ENCODE measurements around the gene RBMS1. TPM values are rescaled to one million over a fixed set of nuclear protein-coding genes. Genes with fewer than 3 reads are reported as not detected.
A peak's percentile ranks its signal among the peaks of the same experiment; 100 is the strongest.
"Not testable (repeated sequence)": the region's sequence is repeated elsewhere in the genome, so short reads cannot be mapped to it uniquely, and the experiment has no call there.

Gene RBMS1
- total RNA-seq, 1 donor from 2014 or later, result 102 TPM

DNA sequence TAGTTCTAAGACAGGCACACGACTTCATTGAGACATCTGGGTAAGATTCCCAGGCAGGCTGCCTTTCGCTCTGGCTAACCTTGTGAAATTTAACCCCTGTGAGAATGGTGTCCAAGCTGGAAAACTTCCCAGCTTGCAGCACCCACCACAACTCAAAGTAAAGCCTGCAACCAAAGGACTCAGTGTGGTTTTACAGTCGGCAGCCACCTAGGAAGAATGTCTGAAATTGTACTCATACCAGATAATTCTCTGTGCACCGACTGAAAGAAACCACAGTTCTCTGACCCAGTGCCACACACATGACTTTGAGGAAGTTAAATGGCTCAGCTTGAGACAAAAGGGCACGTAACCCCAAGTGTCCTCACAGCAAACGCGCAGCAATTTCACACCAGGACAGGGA lies 125.7 kb downstream of the RBMS1 start:
- ATAC-seq (peak; percentile 84), DNase-seq (no peak)
- Histone ChIP-seq H3K4me3 (no peak overlapping the region), H3K36me3 (peaks cover 20% of the 10 kb centered on the region), H3K4me1 (peaks cover 90% of the 10 kb centered on the region), H3K9me3 (no peaks in the 10 kb centered on the region), H3K27me3 (no peaks in the 10 kb centered on the region), H3K27ac (peak overlapping the region; percentile 15)
- TF ChIP-seq, protein P1, sequence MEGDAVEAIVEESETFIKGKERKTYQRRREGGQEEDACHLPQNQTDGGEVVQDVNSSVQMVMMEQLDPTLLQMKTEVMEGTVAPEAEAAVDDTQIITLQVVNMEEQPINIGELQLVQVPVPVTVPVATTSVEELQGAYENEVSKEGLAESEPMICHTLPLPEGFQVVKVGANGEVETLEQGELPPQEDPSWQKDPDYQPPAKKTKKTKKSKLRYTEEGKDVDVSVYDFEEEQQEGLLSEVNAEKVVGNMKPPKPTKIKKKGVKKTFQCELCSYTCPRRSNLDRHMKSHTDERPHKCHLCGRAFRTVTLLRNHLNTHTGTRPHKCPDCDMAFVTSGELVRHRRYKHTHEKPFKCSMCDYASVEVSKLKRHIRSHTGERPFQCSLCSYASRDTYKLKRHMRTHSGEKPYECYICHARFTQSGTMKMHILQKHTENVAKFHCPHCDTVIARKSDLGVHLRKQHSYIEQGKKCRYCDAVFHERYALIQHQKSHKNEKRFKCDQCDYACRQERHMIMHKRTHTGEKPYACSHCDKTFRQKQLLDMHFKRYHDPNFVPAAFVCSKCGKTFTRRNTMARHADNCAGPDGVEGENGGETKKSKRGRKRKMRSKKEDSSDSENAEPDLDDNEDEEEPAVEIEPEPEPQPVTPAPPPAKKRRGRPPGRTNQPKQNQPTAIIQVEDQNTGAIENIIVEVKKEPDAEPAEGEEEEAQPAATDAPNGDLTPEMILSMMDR (IDR thresholded peaks at IDR 0.05), result no peak
- intact Hi-C loops (cut with DNase I), result no loop called here

DNA sequence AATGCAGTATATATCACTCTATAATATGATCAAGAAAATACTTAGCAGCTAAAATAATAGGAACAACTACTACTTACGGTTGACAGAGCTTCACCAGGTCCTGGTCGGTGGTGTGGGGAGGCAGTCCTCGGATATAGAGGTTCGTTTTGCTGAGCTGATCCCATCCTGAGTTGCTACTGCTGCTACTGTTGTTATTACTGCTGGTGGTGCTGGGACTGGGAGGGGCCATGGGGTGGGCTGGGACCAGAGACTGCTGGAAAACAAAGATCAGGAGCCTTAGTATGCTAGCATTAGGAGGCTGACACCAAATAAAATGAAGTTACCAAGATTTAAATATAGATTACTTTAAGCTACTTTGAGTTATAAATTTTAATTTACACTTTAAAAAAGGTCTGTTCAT lies 126.5 kb downstream of the RBMS1 start:
- H3K4me3 ChIP-seq; H3K9me3 ChIP-seq; ATAC-seq; DNase-seq; H3K27me3 ChIP-seq; intact Hi-C loops (cut with DNase I): not testable (repeated sequence)
- H3K4me1 ChIP-seq, result peaks cover 89% of the 10 kb centered on the region
- peak overlapping the region; percentile 15 for H3K27ac ChIP-seq
- H3K36me3 ChIP-seq, result peaks cover 20% of the 10 kb centered on the region

DNA sequence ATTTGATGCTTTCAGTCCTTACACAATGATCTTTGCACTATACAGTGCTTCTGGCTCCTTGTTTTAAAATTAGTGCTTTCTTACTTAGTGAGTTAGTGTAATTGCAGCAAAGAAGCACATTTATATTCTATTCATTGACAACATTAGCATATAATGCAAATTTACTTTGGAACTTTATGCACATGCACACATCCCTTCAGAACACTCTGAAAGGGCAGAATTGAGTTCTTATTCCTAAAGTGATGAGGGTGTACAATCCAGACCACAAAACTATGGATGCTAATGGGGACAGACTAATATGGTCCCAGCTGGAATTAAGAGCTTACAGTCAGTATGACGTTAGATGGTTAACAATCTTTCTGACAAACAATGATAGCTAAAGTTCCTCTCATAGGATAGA lies 127.1 kb downstream of the RBMS1 start:
- peaks cover 20% of the 10 kb centered on the region for H3K36me3 ChIP-seq
- DNase-seq, result no peak
- TF ChIP-seq, protein P1 (IDR thresholded peaks at IDR 0.05), result no peak
- no peaks in the 10 kb centered on the region for H3K27me3 ChIP-seq
- no peaks in the 10 kb centered on the region for H3K9me3 ChIP-seq
- H3K4me3 ChIP-seq, result no peak overlapping the region
- ATAC-seq, result no peak
- H3K4me1 ChIP-seq, result peaks cover 82% of the 10 kb centered on the region
- no peak overlapping the region for H3K27ac ChIP-seq
- intact Hi-C loops (cut with DNase I), result no loop called here

DNA sequence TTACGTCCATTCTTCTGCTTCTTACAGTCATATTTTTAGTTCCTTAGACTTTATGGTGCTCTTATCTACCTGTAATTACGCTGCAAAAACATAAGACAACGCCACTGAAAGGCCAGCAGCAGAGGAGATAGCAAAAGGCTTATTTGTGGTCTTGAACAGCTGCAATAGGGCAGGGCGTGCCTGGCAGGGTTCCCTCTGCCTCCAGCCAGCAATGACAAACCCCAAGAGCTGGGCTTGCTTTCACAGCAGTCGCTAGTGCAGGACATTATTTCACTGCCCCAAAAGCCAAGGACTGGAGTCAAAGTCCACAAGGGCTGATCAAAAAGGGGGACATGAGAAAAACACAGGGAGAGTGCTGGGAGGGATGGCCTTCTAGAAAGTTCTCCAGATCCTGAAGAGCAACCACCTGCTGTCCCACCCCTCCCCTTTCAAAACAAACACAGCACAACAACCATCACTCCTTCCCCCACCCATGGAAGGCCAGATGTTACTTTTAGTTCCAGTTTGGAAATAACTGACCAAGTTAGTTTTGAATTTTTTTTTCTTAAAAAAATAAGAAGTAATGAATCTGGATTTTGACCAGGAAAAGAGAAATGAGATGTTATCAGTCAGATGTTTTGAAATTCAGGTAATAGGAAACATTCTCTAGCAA lies 127.8 kb downstream of the RBMS1 start:
- ATAC-seq, result no peak
- Histone ChIP-seq H3K4me1 (peaks cover 76% of the 10 kb centered on the region), H3K27ac (no peak overlapping the region), H3K9me3 (no peaks in the 10 kb centered on the region), H3K36me3 (peaks cover 20% of the 10 kb centered on the region), H3K4me3 (no peak overlapping the region), H3K27me3 (no peaks in the 10 kb centered on the region)
- intact Hi-C loops (cut with DNase I), result no loop called here
- no peak for DNase-seq
- TF ChIP-seq, protein P1 (IDR thresholded peaks at IDR 0.05), result no peak

DNA sequence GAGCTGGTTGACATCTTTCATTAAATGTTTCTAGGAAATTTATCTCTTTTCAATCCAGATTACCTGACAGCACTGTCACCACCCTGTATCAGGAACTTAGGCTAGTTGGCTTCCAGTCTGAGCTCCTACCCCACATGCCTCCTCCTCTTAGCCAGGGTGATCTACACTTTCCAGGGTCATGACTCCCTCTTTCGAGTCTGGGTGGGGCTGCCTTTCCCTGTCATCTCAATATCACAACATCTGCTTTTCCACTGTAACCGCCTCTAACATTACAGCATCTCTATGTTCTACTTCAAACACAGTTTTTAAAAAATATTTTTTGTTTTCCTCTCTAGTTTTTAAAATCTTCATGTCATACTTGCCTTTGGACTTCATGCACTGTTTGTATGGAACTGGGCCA lies 129.2 kb downstream of the RBMS1 start:
- H3K4me1 ChIP-seq, result peaks cover 70% of the 10 kb centered on the region
- no peaks in the 10 kb centered on the region for H3K27me3 ChIP-seq
- H3K27ac ChIP-seq, result no peak overlapping the region
- ATAC-seq (peak; percentile 56), DNase-seq (no peak)
- TF ChIP-seq, protein P1 (IDR thresholded peaks at IDR 0.05), result no peak
- intact Hi-C loops (cut with DNase I), result no loop called here
- H3K9me3 ChIP-seq, result no peaks in the 10 kb centered on the region
- peaks cover 20% of the 10 kb centered on the region for H3K36me3 ChIP-seq
- no peak overlapping the region for H3K4me3 ChIP-seq

DNA sequence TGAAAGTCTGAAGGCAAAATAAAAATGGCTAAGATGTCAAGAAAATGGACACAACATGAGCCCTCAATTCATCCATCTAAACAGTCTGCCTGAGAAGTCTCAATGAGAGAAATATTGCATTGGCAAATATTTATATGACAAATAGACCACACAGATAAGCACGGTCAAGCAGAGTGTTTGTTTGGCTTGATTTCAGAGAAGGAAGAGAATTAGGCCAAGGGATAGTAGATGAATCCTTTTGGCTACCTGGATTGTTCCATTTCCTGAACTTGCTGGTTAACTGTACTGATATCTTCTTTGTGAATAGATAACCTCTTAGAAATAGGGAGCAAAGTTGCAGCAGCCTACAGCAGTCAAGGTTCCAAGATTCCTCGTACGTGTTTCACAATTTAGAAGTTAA lies 129.6 kb downstream of the RBMS1 start:
- Histone ChIP-seq H3K27me3 (no peaks in the 10 kb centered on the region), H3K27ac (no peak overlapping the region), H3K9me3 (no peaks in the 10 kb centered on the region), H3K36me3 (peaks cover 20% of the 10 kb centered on the region), H3K4me3 (no peak overlapping the region), H3K4me1 (peaks cover 66% of the 10 kb centered on the region)
- no peak for ATAC-seq
- intact Hi-C loops (cut with DNase I), result no loop called here
- DNase-seq, result no peak
- TF ChIP-seq, protein P1 (IDR thresholded peaks at IDR 0.05), result no peak

All from upper lobe of right lung (tissue), 1 donor.